Epithelial cell of proximal tubule (primary cell): ENCODE measurements around the gene TMEM132E. TPM values are rescaled to one million over a fixed set of nuclear protein-coding genes. Genes with fewer than 3 reads are reported as not detected.

Source experiments
- DNase-seq: peaks from one replicate; pipeline ENCODE4 v3.0.0-alpha.2; 2011; ENCODE audit warnings: low read depth
- H3K4me3 ChIP-seq: 2 replicates; pipeline ENCODE4 v1.5.1; 2011; ENCODE audit warnings: low read depth, mild to moderate bottlenecking, low read length
- CTCF ChIP-seq: conservative IDR thresholded peaks from 2 replicates; pipeline ENCODE4 v1.5.1; 2012; ENCODE audit warnings: low read depth, mild to moderate bottlenecking, low read length
- total RNA-seq: library from RNA; depleted of rRNA; stranded (reverse); fragments of >200 nt; gene quantifications from 2 replicates; pipeline ENCODE4 v1.2.3, GENCODE V29; 2015

Gene TMEM132E
- total RNA-seq, 1 donor from 2014 or later: not detected

GRCh38 chr17:34638526-34639260 is 59.3 kb downstream of the TMEM132E start:
- DNase-seq: no peak
- no peak overlapping the region for H3K4me3 ChIP-seq
- no peak for TF ChIP-seq CTCF

GRCh38 chr17:34639706-34640425 is 60.5 kb downstream of the TMEM132E start:
- no peak overlapping the region for H3K4me3 ChIP-seq
- DNase-seq: no peak
- no peak for TF ChIP-seq CTCF

GRCh38 chr17:34641368-34641767 is 62.0 kb downstream of the TMEM132E start:
- no peak for TF ChIP-seq CTCF
- no peak overlapping the region for H3K4me3 ChIP-seq
- no peak for DNase-seq

DNA sequence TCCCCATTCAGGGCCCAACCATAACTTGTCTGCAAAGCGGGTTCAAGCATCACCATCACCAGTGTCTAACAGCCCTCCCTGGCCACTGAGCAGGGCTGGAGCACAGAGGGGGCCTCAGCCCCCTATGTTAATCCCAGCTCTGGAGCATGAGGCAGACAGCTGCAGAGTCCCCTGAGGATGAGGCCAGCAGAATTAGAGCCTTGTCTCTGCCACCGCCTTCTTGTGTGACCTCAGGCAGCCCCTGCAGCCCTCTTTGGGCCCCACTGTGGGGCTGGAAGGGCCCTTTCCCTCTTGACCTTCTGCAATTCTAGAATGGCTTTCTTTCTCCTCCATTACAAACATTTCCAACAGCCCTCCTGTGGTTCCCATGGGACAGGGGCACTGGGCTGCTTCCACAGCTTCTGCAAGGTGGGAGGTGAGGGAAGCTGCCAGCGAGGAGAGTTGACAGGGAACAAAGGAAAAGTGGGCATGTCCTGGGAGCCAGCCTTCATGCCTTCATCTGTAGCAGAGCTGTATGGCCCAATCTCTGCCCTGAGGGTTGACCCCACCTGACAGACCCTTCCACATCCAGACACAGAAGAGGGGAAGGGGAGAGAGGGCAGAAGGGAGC is 65.7 kb downstream of the TMEM132E start:
- no peak for DNase-seq
- no peak overlapping the region for H3K4me3 ChIP-seq
- no peak for TF ChIP-seq CTCF

DNA sequence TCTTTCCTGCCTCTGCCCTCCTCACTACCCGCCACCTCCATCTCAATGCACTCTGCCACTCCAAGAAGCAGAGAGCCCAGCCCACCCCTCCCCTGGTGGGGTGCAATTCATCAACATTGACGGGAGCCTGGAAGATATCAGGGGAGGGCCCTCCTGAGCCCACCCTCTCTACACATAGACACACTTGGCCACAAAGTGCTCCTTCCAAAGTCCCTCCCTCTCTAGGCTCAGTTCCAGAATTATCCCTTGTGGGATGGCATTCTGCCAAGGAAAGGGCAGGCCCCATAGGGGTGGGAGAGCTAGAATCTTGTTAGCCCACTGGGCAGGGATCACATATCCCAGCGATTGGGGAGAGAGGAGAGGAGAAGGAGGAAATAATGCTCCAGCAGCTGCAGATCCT is 66.2 kb downstream of the TMEM132E start:
- DNase-seq: no peak
- no peak overlapping the region for H3K4me3 ChIP-seq
- TF ChIP-seq CTCF: no peak

GRCh38 chr17:34647511-34647910 is 68.1 kb downstream of the TMEM132E start:
- TF ChIP-seq CTCF: no peak
- no peak for DNase-seq
- H3K4me3 ChIP-seq: no peak overlapping the region
